Measurements from ENCODE around the gene MALAT1.

GRCh38 chr11:65537620-65538231 is 38.9 kb downstream of the MALAT1 start:
- TF ChIP-seq CTCF (IDR thresholded peaks at IDR 0.05), result no peak
- TF ChIP-seq POLR2A (IDR thresholded peaks at IDR 0.05), result no peak

All from esophagus squamous epithelium (tissue), 4 donors.